GM21825 (cell line): ENCODE measurements around the gene NPEPPS.
"Not testable (repeated sequence)": the region's sequence is repeated elsewhere in the genome, so short reads cannot be mapped to it uniquely, and the experiment has no call there.

Source experiments
- ATAC-seq: cut with Tn5 transposase; IDR thresholded peaks from one replicate; pipeline ENCODE4 v1.9.1; 2021; ENCODE audit warnings: mild to moderate bottlenecking, moderate library complexity; ENCODE audit not compliant: unreplicated experiment

The NPEPPS gene, protein sequence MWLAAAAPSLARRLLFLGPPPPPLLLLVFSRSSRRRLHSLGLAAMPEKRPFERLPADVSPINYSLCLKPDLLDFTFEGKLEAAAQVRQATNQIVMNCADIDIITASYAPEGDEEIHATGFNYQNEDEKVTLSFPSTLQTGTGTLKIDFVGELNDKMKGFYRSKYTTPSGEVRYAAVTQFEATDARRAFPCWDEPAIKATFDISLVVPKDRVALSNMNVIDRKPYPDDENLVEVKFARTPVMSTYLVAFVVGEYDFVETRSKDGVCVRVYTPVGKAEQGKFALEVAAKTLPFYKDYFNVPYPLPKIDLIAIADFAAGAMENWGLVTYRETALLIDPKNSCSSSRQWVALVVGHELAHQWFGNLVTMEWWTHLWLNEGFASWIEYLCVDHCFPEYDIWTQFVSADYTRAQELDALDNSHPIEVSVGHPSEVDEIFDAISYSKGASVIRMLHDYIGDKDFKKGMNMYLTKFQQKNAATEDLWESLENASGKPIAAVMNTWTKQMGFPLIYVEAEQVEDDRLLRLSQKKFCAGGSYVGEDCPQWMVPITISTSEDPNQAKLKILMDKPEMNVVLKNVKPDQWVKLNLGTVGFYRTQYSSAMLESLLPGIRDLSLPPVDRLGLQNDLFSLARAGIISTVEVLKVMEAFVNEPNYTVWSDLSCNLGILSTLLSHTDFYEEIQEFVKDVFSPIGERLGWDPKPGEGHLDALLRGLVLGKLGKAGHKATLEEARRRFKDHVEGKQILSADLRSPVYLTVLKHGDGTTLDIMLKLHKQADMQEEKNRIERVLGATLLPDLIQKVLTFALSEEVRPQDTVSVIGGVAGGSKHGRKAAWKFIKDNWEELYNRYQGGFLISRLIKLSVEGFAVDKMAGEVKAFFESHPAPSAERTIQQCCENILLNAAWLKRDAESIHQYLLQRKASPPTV

DNA sequence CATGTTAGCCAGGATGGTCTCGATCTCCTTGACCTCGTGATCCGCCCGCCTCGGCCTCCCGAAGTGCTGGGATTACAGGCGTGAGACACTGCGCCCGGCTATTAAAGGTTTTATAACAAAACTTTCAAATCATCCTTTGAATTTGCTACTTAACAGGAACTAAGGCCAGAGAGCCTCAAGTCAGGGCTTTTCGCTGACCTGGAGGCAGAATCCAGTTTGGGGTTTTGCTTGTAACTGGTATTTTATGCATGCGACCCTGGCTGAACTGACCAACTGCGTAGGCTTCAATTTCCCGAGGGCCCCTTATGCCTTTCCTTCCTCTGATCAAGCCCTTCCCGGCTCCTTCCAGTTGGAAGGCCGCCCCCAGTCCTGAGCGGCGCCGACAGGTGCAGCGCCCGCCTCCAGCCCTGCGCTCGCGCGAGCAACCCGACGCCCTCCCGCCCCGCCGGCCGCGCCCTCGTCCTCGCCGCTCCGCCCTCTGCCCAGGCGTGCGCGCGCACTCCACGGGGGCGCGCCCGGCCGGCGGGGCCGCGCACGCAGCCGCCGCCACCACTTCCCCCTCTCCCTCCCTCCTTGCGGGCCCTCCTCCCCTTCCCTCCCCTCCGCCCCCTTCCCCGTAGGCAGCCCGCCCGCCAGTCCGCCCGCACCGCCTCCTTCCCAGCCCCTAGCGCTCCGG lies at the start of gene NPEPPS:
TSS of gene NPEPPS (plus strand) at position 552 of the 676 bp plus-strand sequence. CDS start 193 bp downstream, outside the sequence.
- ATAC-seq = peak; percentile 77

DNA sequence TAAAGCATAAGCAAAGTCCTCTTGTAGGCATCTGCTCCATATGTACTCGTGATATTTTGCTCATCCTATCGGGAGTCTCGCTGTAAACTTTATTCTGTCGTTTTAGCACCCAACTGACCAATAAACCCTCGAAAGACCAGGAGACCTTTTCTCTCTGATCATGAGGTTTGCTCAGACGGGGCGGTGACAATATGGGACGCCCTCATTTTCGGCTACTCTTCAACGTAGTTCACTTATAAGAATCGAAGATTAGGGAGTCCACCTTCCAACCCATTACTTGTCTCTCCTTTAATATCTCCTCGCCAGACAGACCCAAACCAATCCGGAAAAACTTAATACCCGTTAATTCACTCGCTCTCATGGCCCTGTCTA lies 39.1 kb upstream of the NPEPPS start:
- not testable (repeated sequence) for ATAC-seq

DNA sequence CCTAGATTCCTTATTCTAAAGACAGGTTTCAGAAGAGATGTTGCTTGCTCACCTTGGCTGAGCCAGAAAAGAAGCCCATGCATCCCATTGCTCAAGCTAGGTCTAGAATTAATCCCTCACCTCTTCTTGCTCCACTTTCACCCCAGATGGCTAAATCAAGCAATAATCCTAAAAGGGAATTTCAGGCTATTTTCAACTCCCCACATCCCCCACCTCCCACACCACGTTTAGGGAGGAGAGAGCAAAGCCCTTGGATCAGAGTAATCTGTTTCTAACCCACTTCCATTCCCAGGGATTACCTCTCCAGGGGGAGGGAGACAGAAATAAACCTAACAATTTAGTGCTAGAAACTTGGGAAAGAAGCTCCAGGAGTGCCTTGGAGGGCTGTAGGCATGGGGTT lies 31.8 kb upstream of the NPEPPS start:
- not testable (repeated sequence) for ATAC-seq

DNA sequence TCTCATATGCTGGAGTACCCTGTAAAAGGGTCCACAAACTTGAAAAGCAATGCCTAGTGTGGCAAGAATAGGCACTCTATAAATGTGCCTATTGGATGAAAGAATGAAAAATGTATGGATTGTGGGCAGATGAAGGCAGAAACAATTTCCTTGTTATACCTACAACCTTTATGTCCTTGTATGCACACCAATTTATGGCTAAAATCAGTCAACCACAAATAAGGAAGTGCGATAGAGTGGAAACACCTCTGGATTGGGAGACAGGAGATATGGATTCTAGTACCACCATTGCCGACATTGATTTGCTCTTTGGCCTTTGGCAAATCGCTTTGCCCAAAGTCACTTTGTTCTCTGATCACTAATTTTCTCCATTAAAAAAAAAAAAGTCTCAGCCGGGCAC lies 31.4 kb upstream of the NPEPPS start:
- ATAC-seq = not testable (repeated sequence)

DNA sequence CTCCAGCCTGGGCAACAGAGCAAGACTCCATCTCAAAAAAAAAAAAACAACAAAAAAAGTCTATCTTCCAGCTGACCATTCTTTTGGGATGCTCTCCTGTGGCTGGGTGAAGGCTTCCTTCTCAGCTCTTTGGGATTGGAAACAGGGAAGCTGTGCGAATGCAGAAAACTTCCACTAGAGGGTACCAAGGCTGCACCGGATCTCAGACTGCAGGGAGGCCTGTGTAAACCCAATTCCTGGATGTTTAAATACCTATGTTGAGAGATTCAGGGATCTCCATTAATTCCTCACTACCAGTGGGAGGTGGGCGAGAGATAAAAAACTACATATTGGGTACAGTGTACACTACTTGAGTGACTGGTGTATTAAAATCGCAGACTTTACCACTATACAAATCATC lies 30.3 kb upstream of the NPEPPS start:
- ATAC-seq = not testable (repeated sequence)

DNA sequence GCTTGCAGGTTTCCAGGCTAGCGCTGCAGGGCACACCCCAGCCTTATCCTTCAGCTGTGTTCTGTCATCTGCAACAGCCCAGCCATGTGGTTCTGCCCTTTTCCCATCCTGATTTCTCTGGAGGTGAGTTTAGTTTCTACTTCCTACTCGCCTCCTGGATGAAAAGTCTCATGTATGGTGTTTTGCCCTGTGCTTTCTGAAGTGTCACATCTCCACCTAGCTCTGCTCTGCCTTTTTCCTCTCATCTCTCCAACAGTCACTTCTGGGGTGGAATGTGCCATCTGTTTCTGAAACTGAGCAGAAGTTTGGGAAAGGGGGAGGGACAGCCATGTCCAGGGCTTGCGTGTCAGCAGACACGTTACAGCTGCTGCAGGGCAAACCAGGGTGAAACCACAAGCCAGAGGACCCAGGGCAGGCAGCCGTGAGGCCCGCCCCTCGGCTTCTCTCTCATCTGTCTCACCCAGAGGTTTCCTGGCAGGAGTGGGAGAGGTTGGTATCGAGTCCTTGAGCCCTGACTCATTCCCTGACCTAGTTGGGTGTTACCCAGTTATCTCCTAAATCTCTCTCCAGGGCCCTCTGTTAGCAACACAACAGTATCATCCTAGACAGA lies 28.7 kb upstream of the NPEPPS start:
- peak; percentile 80 for ATAC-seq

DNA sequence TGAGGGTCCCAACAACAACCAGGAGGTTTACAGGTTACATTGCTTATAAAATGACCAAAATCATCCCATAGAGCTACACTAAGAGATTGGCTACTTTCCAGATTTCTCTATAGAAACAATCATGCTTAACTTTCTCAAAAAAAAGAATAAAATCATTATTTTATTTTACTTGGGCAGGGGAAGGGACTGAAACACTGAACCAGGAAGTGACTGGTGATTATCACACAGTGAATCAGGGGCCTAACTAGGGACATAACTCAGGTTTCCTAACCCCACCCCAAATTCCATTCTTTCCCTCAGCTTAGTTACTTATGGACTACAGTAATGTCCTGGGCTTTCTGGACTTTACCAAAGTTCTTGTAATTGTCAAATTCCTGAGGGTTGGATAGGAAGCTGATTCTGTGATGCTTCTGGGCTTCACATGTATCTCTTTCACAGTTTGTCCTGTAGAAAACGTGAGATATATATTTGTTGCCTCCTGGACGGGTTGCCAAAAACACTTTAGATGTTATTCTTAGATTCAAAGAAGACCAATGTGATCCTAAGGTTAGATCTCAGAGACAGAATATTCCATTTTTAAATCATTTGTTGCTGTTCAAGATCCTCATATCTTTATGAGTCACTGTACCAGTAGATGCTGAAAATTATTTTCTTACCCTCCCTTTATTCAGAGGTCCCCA lies 28.0 kb upstream of the NPEPPS start:
- not testable (repeated sequence) for ATAC-seq

DNA sequence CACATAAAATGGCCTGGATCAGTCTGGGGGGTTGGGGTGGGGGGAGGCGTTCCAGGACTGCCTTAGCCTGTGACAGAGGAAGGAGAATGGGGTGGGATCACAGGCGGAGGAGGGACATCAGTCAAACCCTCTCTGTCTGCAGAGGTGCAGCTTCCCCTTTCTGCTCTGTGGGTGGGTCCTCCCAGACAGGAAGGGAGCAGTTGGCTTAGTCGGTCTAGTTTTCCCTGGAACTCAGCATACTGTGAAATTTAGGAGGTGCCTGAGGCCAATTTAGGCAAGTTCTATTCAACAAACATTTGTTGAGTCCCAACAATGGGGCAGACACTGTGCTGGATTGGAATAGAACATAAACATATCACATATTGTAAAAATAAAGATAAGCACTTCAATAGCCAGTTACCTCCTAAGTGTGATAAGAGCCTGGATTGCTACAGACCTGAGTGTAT lies 19.2 kb upstream of the NPEPPS start:
- ATAC-seq = not testable (repeated sequence)

DNA sequence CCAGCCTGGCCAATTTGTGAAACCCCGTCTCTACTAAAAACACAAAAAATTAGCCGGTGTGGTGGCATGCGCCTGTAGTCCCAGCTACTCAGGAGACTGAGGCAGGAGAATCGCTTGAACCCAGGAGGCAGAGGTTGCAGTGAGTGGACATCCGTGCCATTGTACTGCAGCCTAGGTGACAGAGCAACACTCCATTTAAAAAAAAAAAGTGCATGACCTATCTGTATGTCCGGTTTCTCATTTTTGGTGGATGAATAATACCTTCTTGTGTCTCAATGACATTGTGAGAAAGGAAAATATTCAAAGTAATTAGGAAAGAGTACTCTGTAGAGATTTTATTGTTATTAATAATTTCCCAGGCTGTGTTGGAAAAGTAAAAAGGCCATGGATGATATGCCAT lies 17.6 kb upstream of the NPEPPS start:
- ATAC-seq = not testable (repeated sequence)

DNA sequence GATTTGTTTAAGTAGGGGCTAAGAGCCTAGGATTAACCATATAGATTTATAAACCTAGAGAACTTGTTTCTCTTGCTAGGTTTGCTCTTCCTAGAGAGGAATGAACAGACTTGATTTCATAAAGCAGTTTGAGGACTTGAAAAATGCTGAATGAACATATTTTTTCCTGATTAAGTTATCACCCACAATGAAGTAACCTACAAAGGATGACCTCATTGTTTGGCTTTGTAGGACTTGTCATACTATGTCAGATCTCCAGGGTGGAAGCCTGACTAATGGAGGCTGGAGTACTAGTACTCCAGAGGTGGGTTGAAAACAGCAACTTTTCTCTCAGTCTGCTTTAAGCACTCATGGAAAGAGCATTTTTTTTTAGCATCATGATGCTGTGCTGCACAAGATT lies 12.0 kb upstream of the NPEPPS start:
- not testable (repeated sequence) for ATAC-seq

DNA sequence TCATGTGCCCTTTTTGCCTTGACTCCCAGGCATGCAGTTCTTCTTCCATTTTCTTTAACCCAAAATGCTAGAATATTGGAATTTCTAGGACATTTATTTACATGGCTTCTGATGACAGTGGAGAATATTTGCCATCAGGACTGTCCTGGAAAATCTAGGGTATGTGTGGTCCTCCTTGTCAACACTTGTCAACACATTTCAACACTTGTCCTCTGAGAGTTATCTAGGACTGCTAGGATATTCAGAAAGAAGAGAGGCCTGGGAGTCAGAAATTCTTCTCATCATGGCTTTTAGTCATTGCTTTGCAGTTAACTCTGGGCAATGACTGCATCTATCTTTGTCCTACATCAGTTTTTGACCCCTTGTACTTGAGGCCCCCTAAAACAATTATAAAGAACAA lies 11.5 kb upstream of the NPEPPS start:
- ATAC-seq = not testable (repeated sequence)

DNA sequence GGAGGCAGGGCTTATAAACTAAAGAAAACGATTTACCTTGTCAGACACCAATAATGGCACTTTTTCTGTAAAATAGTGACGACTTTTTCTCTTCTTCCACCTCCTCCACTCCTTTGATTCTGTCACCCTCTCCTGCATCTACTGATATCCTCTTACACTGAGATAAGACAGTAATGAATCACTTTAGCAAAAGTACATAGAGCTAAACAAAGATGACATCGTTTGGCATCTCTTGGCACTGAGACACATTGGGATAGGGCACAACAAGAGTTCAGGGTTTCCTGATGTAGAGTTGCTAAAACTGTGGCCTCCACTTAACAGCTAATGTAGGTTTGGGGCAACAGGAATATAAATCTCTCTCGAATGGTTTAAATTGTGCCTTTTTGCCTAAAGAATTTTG lies 10.6 kb upstream of the NPEPPS start:
- ATAC-seq = not testable (repeated sequence)

DNA sequence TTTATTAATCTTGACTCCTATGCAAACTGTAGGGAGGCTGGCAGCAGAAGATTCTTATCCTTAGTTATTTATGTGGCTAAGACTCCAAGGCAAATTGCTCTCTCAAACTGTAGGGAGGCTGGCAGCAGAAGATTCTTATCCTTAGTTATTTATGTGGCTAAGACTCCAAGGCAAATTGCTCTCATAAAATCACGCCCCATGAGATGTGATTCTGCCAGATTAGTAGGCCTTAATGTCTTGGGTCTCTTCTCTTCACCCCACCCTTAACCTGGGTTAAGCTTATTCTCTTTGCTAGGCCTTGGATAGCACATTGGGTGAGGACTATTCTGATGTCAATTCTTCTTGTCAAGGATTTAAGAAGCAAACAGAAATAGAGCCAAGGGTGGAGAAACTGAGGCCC lies 9.5 kb upstream of the NPEPPS start:
- not testable (repeated sequence) for ATAC-seq

DNA sequence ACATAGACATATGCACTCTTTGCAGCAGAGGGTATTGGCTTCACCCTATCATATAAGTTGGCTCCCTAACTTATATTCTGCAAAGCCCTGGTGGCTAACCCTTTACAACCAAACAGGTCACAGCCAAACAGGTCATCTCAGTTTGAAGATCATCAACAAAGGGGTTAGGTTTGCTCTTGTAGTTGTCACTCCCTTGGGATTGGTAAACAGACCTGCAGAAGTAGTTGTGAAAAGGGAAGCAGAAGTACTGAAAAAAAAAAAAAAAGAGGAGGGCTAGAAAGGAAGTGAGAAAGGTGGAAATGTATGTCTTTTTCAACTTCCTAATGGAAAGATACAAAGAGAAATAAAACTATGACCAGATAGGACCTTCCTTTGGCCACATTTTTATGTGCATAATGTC lies 8.6 kb upstream of the NPEPPS start:
- ATAC-seq = not testable (repeated sequence)

DNA sequence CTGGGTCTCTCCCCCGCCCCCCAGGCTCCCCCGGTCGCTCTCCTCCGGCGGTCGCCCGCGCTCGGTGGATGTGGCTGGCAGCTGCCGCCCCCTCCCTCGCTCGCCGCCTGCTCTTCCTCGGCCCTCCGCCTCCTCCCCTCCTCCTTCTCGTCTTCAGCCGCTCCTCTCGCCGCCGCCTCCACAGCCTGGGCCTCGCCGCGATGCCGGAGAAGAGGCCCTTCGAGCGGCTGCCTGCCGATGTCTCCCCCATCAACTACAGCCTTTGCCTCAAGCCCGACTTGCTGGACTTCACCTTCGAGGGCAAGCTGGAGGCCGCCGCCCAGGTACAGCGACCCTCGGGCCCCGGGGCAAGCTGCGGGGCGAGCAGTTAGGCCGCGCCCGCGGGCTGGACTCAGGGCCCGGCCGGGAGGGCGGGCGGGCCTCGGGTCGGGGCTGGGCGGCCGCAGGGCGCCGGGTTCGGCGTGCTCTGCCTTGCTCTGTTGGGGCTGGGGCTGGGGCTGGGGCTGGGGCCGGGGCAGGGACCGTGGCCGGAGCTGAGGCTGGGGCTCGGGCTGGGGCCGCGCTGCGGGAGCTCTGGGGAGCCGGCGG lies 419 bp downstream of the NPEPPS start:
- ATAC-seq = peak; percentile 24

DNA sequence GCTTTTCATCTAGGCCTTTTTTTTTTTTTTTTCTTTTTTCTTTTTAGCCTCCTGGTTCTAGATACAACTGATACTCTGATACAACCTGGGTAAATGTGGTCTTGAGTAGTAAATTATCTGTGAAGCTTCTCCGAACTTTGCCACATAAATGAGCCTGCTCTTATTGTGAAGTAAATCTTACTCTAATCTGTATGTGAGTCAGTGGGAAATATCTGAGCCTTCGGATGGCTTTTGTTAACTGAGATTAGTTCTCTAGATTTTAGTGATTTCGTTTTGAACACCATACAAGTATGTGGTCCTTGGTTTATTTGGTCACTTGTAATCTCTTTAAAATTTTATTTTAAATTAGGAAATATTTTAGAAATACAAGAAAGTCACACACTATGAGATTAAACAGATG lies 8.2 kb downstream of the NPEPPS start:
- ATAC-seq = not testable (repeated sequence)

DNA sequence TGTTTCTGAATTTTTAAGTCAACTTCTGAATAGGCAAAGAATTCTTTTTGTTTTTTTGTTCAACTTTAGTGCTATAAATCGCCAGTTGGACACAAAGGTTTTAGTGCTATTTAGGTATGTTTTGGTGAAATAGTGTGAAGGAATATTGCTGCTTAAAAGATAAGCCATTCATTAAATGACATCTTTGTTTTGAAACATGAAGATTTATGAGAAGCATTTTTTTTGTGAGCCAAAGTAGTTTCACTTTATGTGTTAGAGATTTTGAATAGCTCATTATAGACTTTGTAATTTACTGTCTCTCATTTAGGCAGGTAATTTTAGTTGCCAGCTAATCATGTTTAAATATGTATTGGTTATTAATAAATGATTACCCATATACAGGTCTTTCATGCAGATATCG lies 10.8 kb downstream of the NPEPPS start:
- ATAC-seq = not testable (repeated sequence)

DNA sequence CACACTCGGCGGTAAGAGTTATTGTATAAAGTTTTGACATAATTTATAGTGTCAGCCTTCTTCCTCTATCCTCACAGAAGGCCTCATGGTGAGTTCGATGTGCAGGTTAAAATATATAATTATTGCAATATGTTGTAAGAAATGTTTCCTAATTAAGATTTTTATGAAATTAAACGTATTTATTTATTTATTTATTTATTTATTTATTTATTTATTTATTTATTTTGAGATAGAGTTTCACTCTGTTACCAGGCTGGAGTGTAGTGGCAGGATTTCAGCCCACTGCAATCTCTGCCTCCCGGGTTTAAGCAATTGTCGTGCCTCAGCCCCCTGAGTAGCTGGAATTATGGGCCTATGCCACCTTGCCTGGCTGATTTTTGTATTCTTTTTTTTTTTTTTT lies 13.4 kb downstream of the NPEPPS start:
- not testable (repeated sequence) for ATAC-seq

DNA sequence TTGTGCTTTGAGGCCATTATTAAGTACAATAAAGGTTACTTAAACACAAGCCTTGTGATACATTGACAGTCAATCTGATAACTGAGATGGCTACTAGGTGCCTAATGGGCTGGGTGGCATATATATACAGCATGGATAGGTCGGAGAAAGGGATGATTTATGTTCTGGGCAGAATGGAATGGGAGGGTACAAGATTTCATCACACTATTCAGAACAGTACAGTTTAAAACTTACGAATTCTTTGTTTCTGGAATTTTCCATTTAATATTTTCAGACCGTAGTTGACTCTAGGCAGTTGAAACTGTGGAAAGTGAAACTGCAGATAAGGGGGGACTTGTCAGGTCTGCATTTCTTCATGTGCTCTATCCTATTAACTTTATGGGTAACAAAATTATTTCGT lies 23.8 kb downstream of the NPEPPS start:
- ATAC-seq = not testable (repeated sequence)

DNA sequence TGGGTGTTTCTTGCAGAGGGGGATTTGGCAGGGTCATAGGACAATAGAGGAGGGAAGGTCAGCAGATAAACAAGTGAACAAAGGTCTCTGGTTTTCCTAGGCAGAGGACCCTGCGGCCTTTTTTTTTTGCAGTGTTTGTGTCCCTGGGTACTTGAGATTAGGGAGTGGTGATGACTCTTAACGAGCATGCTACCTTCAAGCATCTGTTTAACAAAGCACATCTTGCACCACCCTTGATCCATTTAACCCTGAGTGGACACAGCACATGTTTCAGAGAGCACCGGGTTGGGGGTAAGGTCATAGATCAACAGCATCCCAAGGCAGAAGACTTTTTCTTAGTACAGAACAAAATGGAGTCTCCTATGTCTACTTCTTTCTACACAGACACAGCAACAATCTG lies 25.2 kb downstream of the NPEPPS start:
- ATAC-seq = not testable (repeated sequence)
